ENCODE data around the gene ZNF346.

Gene ZNF346

GRCh38 chr5:177099422-177100093, 77.1 kb downstream of the ZNF346 start:
- H3K4me3 ChIP-seq (ENCODE audit: low read length) = no peak overlapping the region
- DNase-seq (ENCODE audit: low read depth) = no peak
- TF ChIP-seq CTCF (conservative IDR thresholded peaks at IDR 0.05; ENCODE audit: low read depth, low read length) = no peak

DNA sequence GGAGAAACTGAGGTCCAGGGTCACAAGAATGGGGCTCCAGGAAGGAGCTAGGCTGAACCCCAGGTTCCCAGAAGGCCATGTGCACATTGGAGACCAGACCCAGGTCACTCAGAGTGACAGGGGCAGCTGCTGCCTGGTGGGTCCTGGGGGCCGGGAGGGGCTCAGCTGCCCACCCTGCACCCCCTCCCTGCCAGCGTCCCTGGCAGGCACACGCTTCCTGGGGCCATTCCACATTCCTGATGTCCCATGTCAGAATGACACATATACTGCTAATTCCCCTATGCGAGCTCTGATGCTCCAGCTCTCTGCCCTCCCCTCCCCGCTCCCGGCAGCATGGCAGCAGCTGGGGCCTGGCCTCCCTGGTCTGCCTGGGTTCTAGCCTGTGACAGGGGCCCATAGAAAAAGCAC, 78.2 kb downstream of the ZNF346 start:
- H3K4me3 ChIP-seq (ENCODE audit: low read length) = no peak overlapping the region
- DNase-seq (ENCODE audit: low read depth) = no peak
- no peak for TF ChIP-seq CTCF (conservative IDR thresholded peaks at IDR 0.05; ENCODE audit: low read depth, low read length)

GRCh38 chr5:177103523-177104253, 81.2 kb downstream of the ZNF346 start:
- no peak overlapping the region for H3K4me3 ChIP-seq (ENCODE audit: low read length)
- no peak for DNase-seq (ENCODE audit: low read depth)
- TF ChIP-seq CTCF (conservative IDR thresholded peaks at IDR 0.05; ENCODE audit: low read depth, low read length) = no peak

- no peak overlapping the region for H3K4me3 ChIP-seq (ENCODE audit: low read length)
- no peak for DNase-seq (ENCODE audit: low read depth)
- TF ChIP-seq CTCF (conservative IDR thresholded peaks at IDR 0.05; ENCODE audit: low read depth, low read length) = no peak
Observed at GRCh38 chr5:177105691-177106476, 83.4 kb downstream of the ZNF346 start.

DNA sequence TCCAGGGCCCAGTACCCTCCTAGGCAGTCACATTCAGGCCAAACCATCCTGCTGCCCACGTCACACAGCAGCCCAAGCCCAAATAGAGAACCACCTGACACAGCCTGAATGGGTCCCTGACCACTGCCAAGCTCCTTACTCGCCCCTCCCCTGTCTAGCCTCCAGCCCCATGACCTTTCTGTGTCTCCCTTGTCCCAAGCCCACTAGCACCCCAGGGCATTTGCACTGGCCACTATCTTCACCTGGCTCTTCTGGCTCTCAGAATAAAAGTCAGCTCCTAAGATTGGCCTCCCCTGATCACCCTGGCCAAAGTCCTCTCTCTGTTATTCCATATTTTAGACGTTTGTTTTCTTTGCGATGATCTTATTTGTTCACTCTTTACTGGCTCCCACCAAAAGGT, 84.7 kb downstream of the ZNF346 start:
- TF ChIP-seq CTCF (conservative IDR thresholded peaks at IDR 0.05; ENCODE audit: low read depth, low read length) = no peak
- H3K4me3 ChIP-seq (ENCODE audit: low read length) = no peak overlapping the region

DNA sequence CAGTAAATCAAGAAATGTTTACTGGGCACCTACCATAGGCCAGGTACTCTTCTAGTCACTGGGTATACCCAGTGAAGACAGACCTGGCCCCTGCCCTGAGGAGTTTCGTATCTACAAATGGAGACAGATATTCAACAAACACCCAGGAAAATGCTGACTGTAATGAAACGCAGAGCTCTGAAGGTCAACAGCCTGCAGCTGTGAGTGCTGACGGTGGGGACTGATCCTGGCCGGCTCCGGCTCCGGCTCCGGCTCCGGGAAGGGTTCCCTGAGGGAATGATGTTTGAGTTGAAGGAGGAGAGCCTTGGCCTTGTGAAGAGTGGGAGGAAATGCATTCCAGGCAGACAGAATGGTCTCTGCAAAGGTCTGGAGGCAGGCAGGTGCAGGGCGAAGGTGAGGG, 87.3 kb downstream of the ZNF346 start:
- DNase-seq (ENCODE audit: low read depth) = no peak
- TF ChIP-seq CTCF (conservative IDR thresholded peaks at IDR 0.05; ENCODE audit: low read depth, low read length) = no peak
- no peak overlapping the region for H3K4me3 ChIP-seq (ENCODE audit: low read length)

More for the DNA sequence above, 84.7 kb downstream of the ZNF346 start:
- DNase-seq (ENCODE audit: low read depth) = no peak

Measured in retinal pigment epithelial cell (primary cell).